Muscle layer of duodenum (tissue), 2 donors: ENCODE measurements around the gene FTL.
A peak's percentile ranks its signal among the peaks of the same experiment; 100 is the strongest.

Experiments used
- H3K27ac ChIP-seq: one replicate; pipeline ENCODE4 v1.7.0; 2013; ENCODE audit warnings: mild to moderate bottlenecking, low read length
- H3K27me3 ChIP-seq: one replicate; pipeline ENCODE4 v1.7.0; 2013; ENCODE audit warnings: low read depth, mild to moderate bottlenecking, control low read depth, low read length
- H3K36me3 ChIP-seq, 2 donors: one replicate each; pipeline ENCODE4 v1.7.0; 2013; ENCODE audit warnings: low read length in 2 of 2, control low read depth in 1 of 2, mild to moderate bottlenecking in 1 of 2; ENCODE audit not compliant: insufficient read depth in 2 of 2, control insufficient read depth in 1 of 2
- H3K4me1 ChIP-seq, 2 donors: one replicate each; pipeline ENCODE4 v1.7.0; 2013; ENCODE audit warnings: low read length in 2 of 2, mild to moderate bottlenecking in 2 of 2, control low read depth in 1 of 2, moderate library complexity in 1 of 2; ENCODE audit not compliant: insufficient read depth in 2 of 2, control insufficient read depth in 1 of 2
- H3K4me3 ChIP-seq, 2 donors: one replicate each; pipeline ENCODE4 v1.7.0; 2013; ENCODE audit warnings: low read length in 2 of 2, low read depth in 1 of 2, mild to moderate bottlenecking in 1 of 2
- H3K9me3 ChIP-seq, 2 donors: one replicate each; pipeline ENCODE4 v1.7.0; 2013; ENCODE audit warnings: low read length in 2 of 2, control low read depth in 1 of 2, mild to moderate bottlenecking in 1 of 2; ENCODE audit not compliant: control insufficient read depth in 1 of 2
- donor health status: healthy.

The FTL gene

GRCh38 chr19:48987323-48987722 is 22.2 kb downstream of the FTL start:
- H3K9me3 ChIP-seq = no peaks in the 10 kb centered on the region
- H3K27ac ChIP-seq = no peak overlapping the region
- peaks cover 12 to 54% of the 10 kb centered on the region in 2 donors for H3K36me3 ChIP-seq
- no peak overlapping the region for H3K4me3 ChIP-seq
- no peaks in the 10 kb centered on the region for H3K27me3 ChIP-seq
- peaks cover 5 to 20% of the 10 kb centered on the region in 2 donors for H3K4me1 ChIP-seq

- Histone ChIP-seq H3K27me3 (no peaks in the 10 kb centered on the region), H3K9me3 (no peaks in the 10 kb centered on the region), H3K36me3 (peaks cover 8 to 47% of the 10 kb centered on the region in 2 donors), H3K4me1 (peaks cover 5 to 20% of the 10 kb centered on the region in 2 donors), H3K27ac (no peak overlapping the region), H3K4me3 (no peak overlapping the region)
Observed at GRCh38 chr19:48988286-48988685, 23.2 kb downstream of the FTL start.

GRCh38 chr19:48988860-48989259 is 23.8 kb downstream of the FTL start:
- Histone ChIP-seq H3K4me1 (peaks cover 5 to 21% of the 10 kb centered on the region in 2 donors), H3K27ac (no peak overlapping the region), H3K36me3 (peaks cover 8 to 42% of the 10 kb centered on the region in 2 donors), H3K9me3 (no peaks in the 10 kb centered on the region), H3K4me3 (no peak overlapping the region), H3K27me3 (no peaks in the 10 kb centered on the region)

- Histone ChIP-seq H3K4me1 (peaks cover 5 to 30% of the 10 kb centered on the region in 2 donors), H3K27me3 (no peaks in the 10 kb centered on the region), H3K4me3 (no peak overlapping the region), H3K9me3 (no peaks in the 10 kb centered on the region), H3K36me3 (peaks cover 8 to 37% of the 10 kb centered on the region in 2 donors), H3K27ac (no peak overlapping the region)
Observed at GRCh38 chr19:48989701-48990291, 24.7 kb downstream of the FTL start.

GRCh38 chr19:48990400-48990799 is 25.3 kb downstream of the FTL start:
- no peak overlapping the region for H3K27ac ChIP-seq
- no peak overlapping the region for H3K4me3 ChIP-seq
- peaks cover 5 to 32% of the 10 kb centered on the region in 2 donors for H3K4me1 ChIP-seq
- H3K36me3 ChIP-seq = peaks cover 2 to 31% of the 10 kb centered on the region in 2 donors
- no peaks in the 10 kb centered on the region for H3K27me3 ChIP-seq
- H3K9me3 ChIP-seq = no peaks in the 10 kb centered on the region

GRCh38 chr19:48991011-48991609 is 26.0 kb downstream of the FTL start:
- H3K9me3 ChIP-seq = no peaks in the 10 kb centered on the region
- H3K27ac ChIP-seq = no peak overlapping the region
- no peak overlapping the region for H3K4me3 ChIP-seq
- peaks cover 0 to 24% of the 10 kb centered on the region in 2 donors for H3K36me3 ChIP-seq
- H3K4me1 ChIP-seq = peaks cover 5 to 32% of the 10 kb centered on the region in 2 donors
- no peaks in the 10 kb centered on the region for H3K27me3 ChIP-seq

- peaks cover 0 to 19% of the 10 kb centered on the region in 2 donors for H3K36me3 ChIP-seq
- H3K4me3 ChIP-seq = peak overlapping the region; percentile 87 to 92
- H3K9me3 ChIP-seq = no peaks in the 10 kb centered on the region
- H3K4me1 ChIP-seq = peaks cover 5 to 32% of the 10 kb centered on the region in 2 donors
- no peaks in the 10 kb centered on the region for H3K27me3 ChIP-seq
- peak overlapping the region; percentile 98 for H3K27ac ChIP-seq
Observed at GRCh38 chr19:48991873-48992580, 26.9 kb downstream of the FTL start.

GRCh38 chr19:48992581-48993174 is 27.6 kb downstream of the FTL start:
- peaks cover 0 to 19% of the 10 kb centered on the region in 2 donors for H3K36me3 ChIP-seq
- peaks cover 5 to 32% of the 10 kb centered on the region in 2 donors for H3K4me1 ChIP-seq
- H3K27ac ChIP-seq = peak overlapping the region; percentile 98

GRCh38 chr19:48993175-48994034 is 28.3 kb downstream of the FTL start, which contains the start of the genes GYS1 and RUVBL2:
Gene GYS1 (minus strand): TSS chr19:48993309. CDS start chr19:48993112, 197 bp downstream.
Gene RUVBL2 (plus strand): TSS chr19:48993887. CDS start chr19:48993912, 25 bp downstream.
- peak within 1 kb of the TSS; percentile 87 to 92 for H3K4me3 ChIP-seq
- H3K27ac ChIP-seq = peak within 1 kb of the TSS; percentile 98
- H3K4me1 ChIP-seq = peaks cover 5 to 32% of the 10 kb centered on the region in 2 donors
- peaks cover 0 to 14% of the 10 kb centered on the region in 2 donors for H3K36me3 ChIP-seq
- H3K9me3 ChIP-seq = no peaks in the 10 kb centered on the region
- no peaks in the 10 kb centered on the region for H3K27me3 ChIP-seq

More at GRCh38 chr19:48992581-48993174, 27.6 kb downstream of the FTL start:
- no peaks in the 10 kb centered on the region for H3K27me3 ChIP-seq
- peak overlapping the region; percentile 87 to 92 for H3K4me3 ChIP-seq
- no peaks in the 10 kb centered on the region for H3K9me3 ChIP-seq

GRCh38 chr19:48994035-48994386 is 28.9 kb downstream of the FTL start:
- H3K9me3 ChIP-seq = no peaks in the 10 kb centered on the region
- H3K36me3 ChIP-seq = peaks cover 0 to 7% of the 10 kb centered on the region in 2 donors
- H3K4me1 ChIP-seq = peaks cover 5 to 32% of the 10 kb centered on the region in 2 donors
- H3K27ac ChIP-seq = peak overlapping the region; percentile 90
- peak overlapping the region; percentile 87 to 92 for H3K4me3 ChIP-seq
- no peaks in the 10 kb centered on the region for H3K27me3 ChIP-seq
